LNCaP clone FGC (cell line): ENCODE measurements around the gene BCL7B.
A peak's percentile ranks its signal among the peaks of the same experiment; 100 is the strongest.

ENCODE experiments used
- DNase-seq: peaks from one replicate; pipeline ENCODE4 v3.0.0-alpha.2; 2011; ENCODE audit warnings: low read depth
- H3K4me3 ChIP-seq: 2 replicates; pipeline ENCODE4 v1.5.1; 2011; ENCODE audit warnings: mild to moderate bottlenecking, low read depth, low read length, control low read depth
- TF ChIP-seq, protein P1 (sequence below): IDR thresholded peaks from 2 replicates; pipeline ENCODE4 v1.5.1; 2012; ENCODE audit warnings: mild to moderate bottlenecking; ENCODE audit not compliant: control insufficient read depth, insufficient read depth; ENCODE audit errors: extremely low read depth

The BCL7B gene

DNA sequence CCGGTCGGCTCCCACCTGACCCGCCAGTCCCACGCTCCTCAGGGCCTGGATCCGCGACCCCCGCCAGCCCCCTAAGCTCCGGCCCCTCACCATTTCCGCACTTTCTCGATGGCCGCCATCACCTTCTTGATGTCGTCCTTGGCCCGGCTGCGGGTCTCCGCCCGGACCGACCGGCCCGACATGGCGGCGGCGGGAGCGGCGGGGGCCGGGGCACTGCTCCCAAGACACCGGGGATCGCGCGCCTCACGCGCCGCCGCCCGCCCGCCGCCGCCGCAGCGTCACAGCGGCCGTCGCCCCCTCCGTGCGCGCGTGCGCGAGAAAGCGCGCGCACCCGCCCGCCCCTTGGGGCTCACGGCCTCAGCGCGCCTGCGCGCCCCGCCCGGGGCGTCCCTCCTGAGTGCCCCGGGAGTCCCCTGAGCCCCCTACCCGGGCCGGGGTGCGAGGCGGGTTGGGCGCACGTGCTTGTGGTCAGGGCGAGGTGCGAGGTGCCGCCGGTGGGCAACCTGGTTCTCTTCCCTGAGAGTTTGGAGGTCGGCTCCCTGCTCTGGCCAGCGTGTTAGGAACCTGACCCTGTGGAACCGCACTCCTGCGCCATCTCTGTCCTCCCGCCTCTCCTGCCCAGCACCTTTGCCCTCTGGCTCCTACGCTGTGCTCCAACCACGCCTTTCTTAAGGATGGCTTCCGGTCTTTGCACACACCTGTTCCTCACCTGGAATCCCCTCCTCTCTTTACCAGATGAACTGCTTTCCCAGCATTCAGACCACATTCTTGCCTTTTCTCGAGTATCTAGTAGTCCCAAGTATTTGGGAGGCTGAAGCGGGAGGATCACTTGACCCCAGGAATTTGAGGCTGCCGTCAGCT lies at the start of gene BCL7B:
BCL7B (minus strand) TSS at position 294 of the 861 bp plus-strand sequence; CDS start at position 182, 112 bp downstream.
- peak within 1 kb of the TSS; percentile 92 for H3K4me3 ChIP-seq
- DNase-seq, result peak; percentile 62
- TF ChIP-seq, protein P1, sequence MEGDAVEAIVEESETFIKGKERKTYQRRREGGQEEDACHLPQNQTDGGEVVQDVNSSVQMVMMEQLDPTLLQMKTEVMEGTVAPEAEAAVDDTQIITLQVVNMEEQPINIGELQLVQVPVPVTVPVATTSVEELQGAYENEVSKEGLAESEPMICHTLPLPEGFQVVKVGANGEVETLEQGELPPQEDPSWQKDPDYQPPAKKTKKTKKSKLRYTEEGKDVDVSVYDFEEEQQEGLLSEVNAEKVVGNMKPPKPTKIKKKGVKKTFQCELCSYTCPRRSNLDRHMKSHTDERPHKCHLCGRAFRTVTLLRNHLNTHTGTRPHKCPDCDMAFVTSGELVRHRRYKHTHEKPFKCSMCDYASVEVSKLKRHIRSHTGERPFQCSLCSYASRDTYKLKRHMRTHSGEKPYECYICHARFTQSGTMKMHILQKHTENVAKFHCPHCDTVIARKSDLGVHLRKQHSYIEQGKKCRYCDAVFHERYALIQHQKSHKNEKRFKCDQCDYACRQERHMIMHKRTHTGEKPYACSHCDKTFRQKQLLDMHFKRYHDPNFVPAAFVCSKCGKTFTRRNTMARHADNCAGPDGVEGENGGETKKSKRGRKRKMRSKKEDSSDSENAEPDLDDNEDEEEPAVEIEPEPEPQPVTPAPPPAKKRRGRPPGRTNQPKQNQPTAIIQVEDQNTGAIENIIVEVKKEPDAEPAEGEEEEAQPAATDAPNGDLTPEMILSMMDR, result no peak

DNA sequence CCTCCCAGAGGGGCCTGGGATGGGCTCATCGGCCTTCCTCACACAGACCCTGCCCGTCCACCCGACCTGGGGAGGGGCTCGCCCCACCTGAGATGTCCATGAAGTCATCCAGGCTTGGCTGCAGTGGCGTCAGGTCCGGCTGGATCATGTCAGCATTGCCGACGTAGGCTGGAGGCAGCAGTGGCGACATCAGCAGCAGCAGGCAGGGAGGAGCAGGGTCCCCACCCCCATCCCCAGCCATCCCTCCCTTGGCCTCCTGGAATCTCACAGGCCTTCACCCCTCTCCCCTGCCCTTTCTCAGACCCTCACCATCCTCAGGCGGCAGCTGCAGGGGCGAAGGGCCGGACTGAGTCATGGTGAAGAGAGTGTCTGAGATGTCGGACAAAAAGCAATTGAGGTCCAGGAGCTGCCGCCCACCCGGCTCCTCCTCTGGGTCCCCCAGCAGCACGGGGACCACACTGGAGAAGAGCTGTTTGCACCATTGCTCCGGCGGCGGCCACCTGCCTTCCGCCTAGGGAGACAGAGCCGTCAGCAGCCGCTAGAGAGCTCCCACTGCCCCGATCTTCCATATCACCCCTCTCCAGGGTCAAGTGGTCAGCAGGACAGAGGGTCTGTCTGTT lies 48.2 kb upstream of the BCL7B start:
- no peak for DNase-seq
- no peak overlapping the region for H3K4me3 ChIP-seq
- TF ChIP-seq, protein P1, result no peak

DNA sequence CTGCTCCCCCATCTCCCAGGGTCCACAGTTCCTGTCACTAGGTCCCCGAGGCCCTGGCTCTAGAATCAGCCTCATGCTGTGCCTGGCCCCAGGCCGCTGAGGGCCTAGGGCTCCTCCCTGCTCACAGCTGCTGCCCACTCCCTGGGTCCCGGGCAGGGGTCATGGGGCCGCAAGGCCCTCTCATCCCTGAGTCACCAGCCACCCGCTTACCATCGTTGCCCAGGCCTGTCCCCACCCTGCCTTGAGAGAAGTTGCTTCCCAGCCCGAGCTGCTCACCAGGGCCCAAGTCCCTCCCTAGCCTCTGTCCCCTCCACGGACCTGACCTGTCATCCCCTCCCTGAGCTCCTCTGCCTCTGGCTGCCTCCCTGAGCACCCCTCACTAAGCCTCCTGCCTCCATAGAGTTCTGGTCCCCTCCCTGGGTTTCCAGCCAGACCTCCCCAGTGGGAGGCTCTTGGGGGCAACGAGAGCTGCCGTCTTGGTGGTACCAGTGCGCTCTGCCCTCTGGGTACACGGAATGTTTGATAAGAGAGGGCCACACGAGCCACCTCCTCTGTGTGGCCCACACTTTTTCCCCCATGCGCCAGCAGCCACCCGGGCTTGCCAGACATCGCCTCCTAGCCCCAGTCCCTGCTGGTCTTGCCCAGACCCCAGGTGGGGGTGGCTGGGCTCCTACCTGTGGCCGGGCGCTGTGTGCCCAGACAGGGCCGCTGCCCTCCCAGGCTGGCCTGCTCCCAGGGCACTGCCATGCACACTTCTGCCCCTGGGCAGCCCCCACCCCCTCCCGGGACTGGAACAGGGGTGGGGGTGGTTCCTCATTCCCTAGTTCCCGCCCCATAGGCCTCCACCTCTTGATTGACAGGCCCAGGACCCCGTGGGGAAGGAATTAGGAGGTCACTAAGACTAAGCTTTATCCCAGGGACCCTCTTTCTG lies 45.5 kb upstream of the BCL7B start:
- TF ChIP-seq, protein P1, result no peak
- no peak overlapping the region for H3K4me3 ChIP-seq
- DNase-seq, result no peak

DNA sequence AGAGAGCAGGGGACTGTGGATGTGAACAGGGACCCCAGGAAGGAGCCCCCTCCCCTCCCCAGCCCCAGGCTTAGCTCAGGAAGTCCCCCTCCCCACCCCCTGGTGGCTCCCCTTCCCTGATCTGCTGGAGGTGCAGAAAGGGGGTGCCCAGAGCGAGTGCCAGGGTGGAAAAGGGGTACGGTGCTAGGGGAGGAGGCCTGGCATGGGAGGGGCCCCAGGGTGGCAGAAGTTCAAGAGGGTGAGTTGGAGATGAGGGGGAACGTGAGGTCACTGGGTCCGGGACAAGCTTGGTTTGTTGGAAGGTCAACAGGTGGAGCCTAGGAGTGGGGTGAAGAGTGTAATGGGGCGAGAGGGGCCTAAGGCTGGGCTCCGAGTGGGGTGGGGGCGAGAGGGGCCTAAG lies 42.4 kb upstream of the BCL7B start:
- TF ChIP-seq, protein P1, result no peak
- H3K4me3 ChIP-seq, result no peak overlapping the region
- DNase-seq, result no peak

DNA sequence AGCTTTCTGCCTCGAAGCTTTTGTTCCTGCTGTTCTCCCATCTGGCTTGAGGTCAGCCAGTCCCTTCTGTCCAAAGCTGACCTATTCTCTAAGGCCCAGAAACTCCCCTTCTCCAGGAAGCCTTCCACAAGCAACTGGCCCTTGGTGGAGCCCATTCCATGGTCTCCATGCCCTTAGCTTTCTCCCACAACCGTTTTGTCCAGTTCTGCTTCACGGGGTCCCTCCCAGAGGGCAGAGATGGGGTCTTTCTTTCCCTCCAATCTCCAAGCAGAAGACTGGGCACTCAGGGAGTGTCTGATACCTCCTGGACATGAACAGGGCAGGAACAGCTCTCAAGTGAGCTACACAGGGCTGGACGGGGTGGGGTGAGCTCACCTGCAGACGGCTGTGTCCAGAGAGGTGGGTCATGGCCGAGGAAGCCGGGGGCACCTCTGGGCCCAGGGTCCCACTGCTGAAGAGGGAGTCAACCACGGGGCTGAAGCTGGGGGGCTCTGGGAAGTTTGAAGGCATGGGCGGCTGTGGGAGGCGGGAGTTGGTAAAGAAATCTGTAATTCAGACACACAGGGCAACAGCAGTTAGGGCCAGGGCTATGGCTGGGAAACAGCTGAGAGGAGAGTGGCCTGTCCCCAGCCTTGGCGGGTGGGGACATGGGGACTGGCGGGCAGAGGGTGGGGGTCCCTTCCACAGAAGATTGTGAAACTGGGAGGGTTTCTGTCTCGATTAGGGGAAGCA lies 41.8 kb upstream of the BCL7B start:
- DNase-seq, result no peak
- no peak overlapping the region for H3K4me3 ChIP-seq
- TF ChIP-seq, protein P1, result no peak

DNA sequence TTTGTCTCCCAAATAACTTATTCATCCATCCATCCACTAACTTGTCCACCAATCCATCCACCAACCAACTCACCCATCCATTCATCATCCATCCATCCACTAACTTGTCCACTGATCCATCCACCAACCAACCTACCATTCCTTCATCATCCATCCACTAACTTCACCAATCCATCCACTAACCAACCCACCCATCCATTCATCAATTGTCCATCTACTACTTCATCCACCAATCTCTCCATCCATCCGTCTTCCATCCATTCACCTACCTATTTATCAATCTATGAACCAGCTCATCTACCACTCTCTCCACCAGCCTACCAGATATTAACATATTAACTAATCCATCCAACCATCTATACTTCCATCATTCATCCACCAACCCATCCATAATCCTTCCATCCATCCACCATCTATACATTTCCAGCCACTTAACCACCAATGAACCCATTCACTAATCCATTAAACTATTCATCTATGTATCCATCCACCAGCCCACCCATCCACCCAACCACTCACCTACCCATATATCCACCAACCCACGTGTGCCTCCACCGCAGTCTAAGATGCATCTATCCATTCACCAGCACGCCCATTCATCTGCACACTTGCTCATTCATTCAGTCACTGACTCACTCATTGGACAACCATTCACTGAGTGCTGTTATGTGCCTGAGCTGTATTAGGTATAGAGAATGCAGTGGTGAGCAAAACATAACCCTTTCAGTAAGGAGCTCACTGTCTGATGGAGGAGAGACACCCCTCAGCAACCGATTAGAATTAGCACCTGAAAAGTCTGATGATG lies 40.7 kb upstream of the BCL7B start:
- TF ChIP-seq, protein P1, result no peak
- no peak overlapping the region for H3K4me3 ChIP-seq
- no peak for DNase-seq
